HG03060 (cell line): Measurements from ENCODE around the gene AUTS2.

Source experiments
- ATAC-seq: cut with Tn5 transposase; IDR thresholded peaks from one replicate; pipeline ENCODE4 v1.9.1; 2021; ENCODE audit warnings: low read depth, moderate number of reproducible peaks; ENCODE audit not compliant: unreplicated experiment

AUTS2 gene

GRCh38 chr7:69682518-69682917 lies 84.2 kb downstream of the AUTS2 start:
- no peak for ATAC-seq

- no peak for ATAC-seq
Measured at GRCh38 chr7:69683002-69683401, 84.7 kb downstream of the AUTS2 start.

GRCh38 chr7:69684369-69685292 lies 86.4 kb downstream of the AUTS2 start:
- ATAC-seq = no peak

- no peak for ATAC-seq
Measured at GRCh38 chr7:69685293-69685631, 87.0 kb downstream of the AUTS2 start.

GRCh38 chr7:69686366-69686765 lies 88.1 kb downstream of the AUTS2 start:
- ATAC-seq = no peak

GRCh38 chr7:69687739-69688433 lies 89.6 kb downstream of the AUTS2 start:
- ATAC-seq = no peak

- no peak for ATAC-seq
Measured at GRCh38 chr7:69690329-69690728, 92.1 kb downstream of the AUTS2 start.

GRCh38 chr7:69691327-69691726 lies 93.1 kb downstream of the AUTS2 start:
- ATAC-seq = no peak

GRCh38 chr7:69691734-69692133 lies 93.5 kb downstream of the AUTS2 start:
- no peak for ATAC-seq

GRCh38 chr7:69692611-69693010 lies 94.3 kb downstream of the AUTS2 start:
- no peak for ATAC-seq

GRCh38 chr7:69693042-69693441 lies 94.8 kb downstream of the AUTS2 start:
- ATAC-seq = no peak

GRCh38 chr7:69696054-69696591 lies 97.8 kb downstream of the AUTS2 start:
- peak; percentile 67 for ATAC-seq

GRCh38 chr7:69696686-69697685 lies 98.7 kb downstream of the AUTS2 start:
- no peak for ATAC-seq

- no peak for ATAC-seq
Measured at GRCh38 chr7:69698109-69698825, 100.0 kb downstream of the AUTS2 start.

- no peak for ATAC-seq
Measured at GRCh38 chr7:69699931-69700330, 101.7 kb downstream of the AUTS2 start.

GRCh38 chr7:69700331-69700730 lies 102.1 kb downstream of the AUTS2 start:
- no peak for ATAC-seq

GRCh38 chr7:69701288-69701687 lies 103.0 kb downstream of the AUTS2 start:
- no peak for ATAC-seq

GRCh38 chr7:69702357-69702756 lies 104.1 kb downstream of the AUTS2 start:
- no peak for ATAC-seq

- no peak for ATAC-seq
Measured at GRCh38 chr7:69703099-69703498, 104.8 kb downstream of the AUTS2 start.

- no peak for ATAC-seq
Measured at GRCh38 chr7:69706070-69706469, 107.8 kb downstream of the AUTS2 start.
